HepG2 (cell line): Measurements from ENCODE around the gene CPVL. TPM values are rescaled to one million over a fixed set of nuclear protein-coding genes. Genes with fewer than 3 reads are reported as not detected.

Experiments
- ARID4A ChIP-seq: sonication (generic); formaldehyde crosslinking; IDR thresholded peaks from 2 replicates; pipeline ENCODE4 v1.5.0; 2020; ENCODE audit warnings: mild to moderate bottlenecking, missing genetic modification reagents, borderline replicate concordance
- CEBPZ ChIP-seq: IDR thresholded peaks from 2 replicates; pipeline ENCODE4 v1.6.1; 2012; ENCODE audit warnings: low read length, improper control_type of control experiment
- EEA1 ChIP-seq: sonication (generic); formaldehyde crosslinking; IDR thresholded peaks from 2 replicates; pipeline ENCODE4 v1.5.1; 2020; ENCODE audit warnings: mild to moderate bottlenecking, missing genetic modification reagents, borderline replicate concordance
- HIC2 ChIP-seq: sonication (generic); formaldehyde crosslinking; IDR thresholded peaks from 2 replicates; pipeline ENCODE4 v1.9.0; 2022; ENCODE audit warnings: low read depth, missing genetic modification reagents
- HMGA1 ChIP-seq: sonication (generic); formaldehyde crosslinking; conservative IDR thresholded peaks from 2 replicates; pipeline ENCODE4 v1.4.0; 2020; ENCODE audit warnings: missing genetic modification reagents
- MYNN ChIP-seq: sonication (generic); formaldehyde crosslinking; IDR thresholded peaks from 2 replicates; pipeline ENCODE4 v1.4.0; 2020; ENCODE audit warnings: mild to moderate bottlenecking, low read depth, missing genetic modification reagents
- NR3C1 ChIP-seq: sonication (generic); formaldehyde crosslinking; IDR thresholded peaks from 2 replicates; pipeline ENCODE4 v1.4.0; 2020; ENCODE audit warnings: missing genetic modification reagents
- ZBTB3 ChIP-seq: sonication (generic); formaldehyde crosslinking; IDR thresholded peaks from 2 replicates; pipeline ENCODE4 v1.4.0; 2020; ENCODE audit warnings: low read depth, mild to moderate bottlenecking, moderate library complexity, missing genetic modification reagents, borderline replicate concordance
- ZBTB43 ChIP-seq: sonication (generic); formaldehyde crosslinking; conservative IDR thresholded peaks from 2 replicates; pipeline ENCODE4 v1.4.0; 2020; ENCODE audit warnings: missing genetic modification reagents
- ZC3H13 ChIP-seq: sonication (generic); formaldehyde crosslinking; IDR thresholded peaks from 2 replicates; pipeline ENCODE4 v1.8.1; 2023; ENCODE audit warnings: mild to moderate bottlenecking, missing genetic modification reagents, moderate library complexity
- ZFP62 ChIP-seq: sonication (generic); formaldehyde crosslinking; IDR thresholded peaks from 2 replicates; pipeline ENCODE4 v1.4.0; 2020; ENCODE audit warnings: missing genetic modification reagents
- ZNF20 ChIP-seq: sonication (generic); formaldehyde crosslinking; IDR thresholded peaks from 2 replicates; pipeline ENCODE4 v1.4.0; 2020; ENCODE audit warnings: mild to moderate bottlenecking, moderate library complexity, missing genetic modification reagents
- ZNF232 ChIP-seq: sonication (generic); formaldehyde crosslinking; IDR thresholded peaks from 2 replicates; pipeline ENCODE4 v1.4.0; 2020; ENCODE audit warnings: missing genetic modification reagents, borderline replicate concordance
- ZNF326 ChIP-seq: sonication (generic); formaldehyde crosslinking; IDR thresholded peaks from 2 replicates; pipeline ENCODE4 v1.4.0; 2020; ENCODE audit warnings: missing genetic modification reagents, borderline replicate concordance
- ZNF382 ChIP-seq: sonication (generic); formaldehyde crosslinking; IDR thresholded peaks from 2 replicates; pipeline ENCODE4 v1.5.0; 2020; ENCODE audit warnings: missing genetic modification reagents, mild to moderate bottlenecking, borderline replicate concordance
- ZNF607 ChIP-seq: sonication (generic); formaldehyde crosslinking; IDR thresholded peaks from 2 replicates; pipeline ENCODE4 v1.5.1; 2020; ENCODE audit warnings: missing genetic modification reagents, mild to moderate bottlenecking, borderline replicate concordance
- ZNF75D ChIP-seq: sonication (generic); formaldehyde crosslinking; IDR thresholded peaks from 2 replicates; pipeline ENCODE4 v1.8.1; 2023; ENCODE audit warnings: missing genetic modification reagents, mild to moderate bottlenecking, borderline replicate concordance
- polyA plus RNA-seq, 8 experiments: library from polyadenylated mRNA; depleted of rRNA in 3 of 8; stranded (reverse) in 7 of 8; unstranded in 1 of 8; fragments of >200 nt; fragmentation: Illumina TruSeq in 4 of 8; extraction: Trizol in 4 of 8; gene quantifications; 2 replicates each; pipeline versions ENCODE4 v1.2.1 to v1.2.3, GENCODE V29; 2011 to 2016; ENCODE audit warnings: low read depth in 4 of 8, missing spikeins in 1 of 8, mixed read lengths in 1 of 8; ENCODE audit not compliant: insufficient read depth in 1 of 8
- total RNA-seq, 5 experiments: library from RNA; depleted of rRNA; stranded (reverse); fragments of >200 nt; fragmentation: Illumina TruSeq; extraction: Trizol; gene quantifications; 2 replicates each; pipeline ENCODE4 v1.2.3, GENCODE V29; 2016; ENCODE audit warnings: low read depth in 1 of 5

Gene CPVL
- total and polyA plus RNA-seq, 2 of the 13 experiments (the other 11 are each of a cell fraction or from before 2014, with no cell fraction given), result 59.2 to 294 TPM

- TF ChIP-seq ARID4A (CRISPR knock-in tag) (no peak), MYNN (CRISPR knock-in tag) (no peak), ZFP62 (no peak), EEA1 (CRISPR knock-in tag) (no peak), ZC3H13 (CRISPR knock-in tag) (no peak), ZBTB3 (CRISPR knock-in tag) (no peak), NR3C1 (CRISPR knock-in tag) (no peak), ZNF326 (CRISPR knock-in tag) (no peak), HMGA1 (CRISPR knock-in tag) (no peak), ZNF75D (CRISPR knock-in tag) (no peak), ZNF382 (CRISPR knock-in tag) (no peak), ZNF607 (no peak), ZNF232 (CRISPR knock-in tag) (no peak), CEBPZ (no peak), HIC2 (CRISPR knock-in tag) (peak; percentile 68), ZBTB43 (CRISPR knock-in tag) (no peak), ZNF20 (CRISPR knock-in tag) (no peak)
Measured at GRCh38 chr7:29146057-29146706, at the start of gene CPVL (continued).
